ENCODE results near the gene MST1. TPM values are rescaled to one million over a fixed set of nuclear protein-coding genes. Genes with fewer than 3 reads are reported as not detected.

The MST1 gene
- total and polyA plus RNA-seq, 9 of the 15 experiments (the other 6 are each of a cell fraction or from before 2014, with no cell fraction given), result 0.08 to 1.8 (median 0.40) TPM

- 30% methylated on average over 1 of the region's 3 CpGs for WGBS (ENCODE audit: insufficient coverage, low coverage, missing lambda C conversion rate)
- ChIA-PET CTCF (ENCODE audit: low intra/inter-chr PET ratio) (no interaction called here), POLR2A (interaction anchor here (0.6 to 1.0 kb wide), 4 partner anchors 17 to 47 kb away, joined by 3 to 5 read pairs (median 4); no protein-coding TSS in a partner anchor)
- H4K20me1 ChIP-seq (replicated peaks; ENCODE audit: control insufficient read depth, insufficient read depth, low read length), result no peaks in the 10 kb centered on the region
- H3K27me3 ChIP-seq (ENCODE audit: control insufficient read depth in 2 of 2, insufficient read depth in 2 of 2, low read length in 2 of 2), result no peaks in the 10 kb centered on the region
- no peaks in the 10 kb centered on the region for H3K9me3 ChIP-seq (replicated peaks; ENCODE audit: control insufficient read depth, insufficient read depth, low read depth, low read length)
- ATAC-seq (peak; percentile 64), DNase-seq (ENCODE audit: extremely low read depth in 1 of 4, low spot score in 3 of 4) (peak in 2 of 4 experiments; percentile 13 to 28), FAIRE-seq (peak; percentile 11)
- no peak overlapping the region for H3K4me3 ChIP-seq
- no peak overlapping the region for H3K27ac ChIP-seq (ENCODE audit: extremely low read depth, low read depth, low read length)
- BruUV-seq (replicated peaks), result no TSS peak
- peak overlapping the region in 1 of 2 experiments; percentile 37; a peak in 1 of 4 replicates for H3K9ac ChIP-seq (ENCODE audit: insufficient read depth in 1 of 2, low read depth in 2 of 2, low read length in 2 of 2)
- intact Hi-C loops (cut with micrococcal nuclease), result no loop called here
- in situ Hi-C loops (cut with MboI), result no loop called here
- H3K79me2 ChIP-seq (ENCODE audit: control insufficient read depth, insufficient read depth, low read length), result no peaks in the 10 kb centered on the region
- no peak for TF ChIP-seq ZFP30 (CRISPR knock-in tag; IDR thresholded peaks at IDR 0.05; ENCODE audit: borderline replicate concordance)
- TF ChIP-seq NFIC (IDR thresholded peaks at IDR 0.05), result peak; percentile 58; the same call in 1 of the 2 replicates
- no peak for TF ChIP-seq TSC22D4 (tag; IDR thresholded peaks at IDR 0.05)
- no peak overlapping the region for H3K4me2 ChIP-seq (ENCODE audit: insufficient read depth, low read length)
- peaks cover 3 to 21% of the 10 kb centered on the region in 2 experiments; a peak in 3 of 5 replicates for H3K4me1 ChIP-seq (replicated peaks in 1 of 2; ENCODE audit: control insufficient read depth in 2 of 2, insufficient read depth in 2 of 2, low read length in 2 of 2)
- no peaks in the 10 kb centered on the region for H3K9me1 ChIP-seq (ENCODE audit: control insufficient read depth, insufficient read depth, low read length)
- no peak overlapping the region for H2AFZ ChIP-seq (ENCODE audit: low read depth, low read length)
- no peaks in the 10 kb centered on the region for H3K36me3 ChIP-seq (ENCODE audit: control insufficient read depth, insufficient read depth, low read length)
Observed at GRCh38 chr3:49648354-49649019, 40.8 kb downstream of the MST1 start.

- Histone ChIP-seq H4K20me1 (replicated peaks; ENCODE audit: control insufficient read depth, insufficient read depth, low read length) (no peaks in the 10 kb centered on the region), H3K4me3 (no peak overlapping the region), H2AFZ (ENCODE audit: low read depth, low read length) (no peak overlapping the region), H3K36me3 (ENCODE audit: control insufficient read depth, insufficient read depth, low read length) (no peaks in the 10 kb centered on the region), H3K4me2 (ENCODE audit: insufficient read depth, low read length) (no peak overlapping the region), H3K9me3 (replicated peaks; ENCODE audit: control insufficient read depth, insufficient read depth, low read depth, low read length) (no peaks in the 10 kb centered on the region), H3K79me2 (ENCODE audit: control insufficient read depth, insufficient read depth, low read length) (no peaks in the 10 kb centered on the region), H3K9ac (ENCODE audit: insufficient read depth in 1 of 2, low read depth in 2 of 2, low read length in 2 of 2) (no peak overlapping the region), H3K27ac (ENCODE audit: extremely low read depth, low read depth, low read length) (no peak overlapping the region), H3K4me1 (replicated peaks in 1 of 2; ENCODE audit: control insufficient read depth in 2 of 2, insufficient read depth in 2 of 2, low read length in 2 of 2) (peaks cover 3 to 21% of the 10 kb centered on the region in 2 experiments; a peak in 3 of 5 replicates), H3K27me3 (ENCODE audit: control insufficient read depth in 2 of 2, insufficient read depth in 2 of 2, low read length in 2 of 2) (no peaks in the 10 kb centered on the region), H3K9me1 (ENCODE audit: control insufficient read depth, insufficient read depth, low read length) (no peaks in the 10 kb centered on the region)
- WGBS (ENCODE audit: insufficient coverage, low coverage, missing lambda C conversion rate), result 29% methylated on average over 1 of the region's 2 CpGs
- FAIRE-seq (no peak), ATAC-seq (no peak), DNase-seq (ENCODE audit: extremely low read depth in 1 of 4, low spot score in 3 of 4) (no peak)
- TF ChIP-seq ZNF592 (IDR thresholded peaks at IDR 0.05) (no peak), NFRKB (IDR thresholded peaks at IDR 0.05; ENCODE audit: low read depth) (no peak), KLF1 (tag; IDR thresholded peaks at IDR 0.05) (no peak), HINFP (tag; conservative IDR thresholded peaks at IDR 0.05; ENCODE audit: low read depth) (no peak), HMBOX1 (IDR thresholded peaks at IDR 0.05) (no peak)
- ChIA-PET CTCF (ENCODE audit: low intra/inter-chr PET ratio) (no interaction called here), POLR2A (interaction anchor here (1.0 kb wide), 1 partner anchor 18 kb away, joined by 5 read pairs; no protein-coding TSS in a partner anchor)
- in situ Hi-C loops (cut with MboI) (no loop called here), intact Hi-C loops (cut with micrococcal nuclease) (no loop called here)
- no TSS peak for BruUV-seq (replicated peaks)
Observed at GRCh38 chr3:49647741-49648140, 41.5 kb downstream of the MST1 start.
